HepG2 (cell line): Measurements from ENCODE around the gene SPDYE5. TPM values are rescaled to one million over a fixed set of nuclear protein-coding genes. Genes with fewer than 3 reads are reported as not detected.
"Not testable (repeated sequence)": the region's sequence is repeated elsewhere in the genome, so short reads cannot be mapped to it uniquely, and the experiment has no call there.

Experiments
- ELF3 ChIP-seq: IDR thresholded peaks from 2 replicates; pipeline ENCODE4 v1.6.1; 2016; ENCODE audit warnings: missing genetic modification reagents, missing compliant biosample characterization
- FOXC1 ChIP-seq: sonication (generic); formaldehyde crosslinking; IDR thresholded peaks from 2 replicates; pipeline ENCODE4 v1.8.0; 2022; ENCODE audit warnings: mild to moderate bottlenecking, missing genetic modification reagents, borderline replicate concordance
- GABPB1 ChIP-seq: IDR thresholded peaks from 2 replicates; pipeline ENCODE4 v1.6.1; 2016; ENCODE audit warnings: mild to moderate bottlenecking, missing genetic modification reagents, moderate library complexity, missing compliant biosample characterization
- IRF9 ChIP-seq: sonication (generic); formaldehyde crosslinking; IDR thresholded peaks from 2 replicates; pipeline ENCODE4 v1.8.0; 2022; ENCODE audit warnings: missing genetic modification reagents, mild to moderate bottlenecking, borderline replicate concordance
- MNT ChIP-seq: fragments of 450-650 bp; IDR thresholded peaks from 2 replicates; pipeline ENCODE4 v1.6.1; 2016
- NONO ChIP-seq, 2 experiments: fragments of 450-650 bp in 1 of 2; sonication (generic) in 1 of 2; formaldehyde crosslinking in 1 of 2; IDR thresholded peaks in 1 of 2; conservative IDR thresholded peaks in 1 of 2; 2 replicates each; pipeline versions ENCODE4 v1.6.1 to v1.8.0; 2017 to 2022; ENCODE audit warnings: mild to moderate bottlenecking in 1 of 2, missing genetic modification reagents in 1 of 2, moderate library complexity in 1 of 2
- PATZ1 ChIP-seq: sonication (generic); formaldehyde crosslinking; IDR thresholded peaks from 2 replicates; pipeline ENCODE4 v1.4.0; 2020; ENCODE audit warnings: missing genetic modification reagents
- RXRA ChIP-seq: sonication (generic); formaldehyde crosslinking; IDR thresholded peaks from 2 replicates; pipeline ENCODE4 v1.5.1; 2020; ENCODE audit warnings: missing genetic modification reagents
- SAFB2 ChIP-seq: sonication (generic); formaldehyde crosslinking; IDR thresholded peaks from 2 replicates; pipeline ENCODE4 v1.5.1; 2020; ENCODE audit warnings: missing genetic modification reagents, low read depth, mild to moderate bottlenecking, borderline replicate concordance
- ZBTB34 ChIP-seq: sonication (generic); formaldehyde crosslinking; IDR thresholded peaks from 2 replicates; pipeline ENCODE4 v1.8.0; 2022; ENCODE audit warnings: mild to moderate bottlenecking, missing genetic modification reagents
- ZNF280B ChIP-seq: sonication (generic); formaldehyde crosslinking; IDR thresholded peaks from 2 replicates; pipeline ENCODE4 v1.5.0; 2020; ENCODE audit warnings: missing genetic modification reagents, mild to moderate bottlenecking, borderline replicate concordance
- ZNF567 ChIP-seq: sonication (generic); formaldehyde crosslinking; IDR thresholded peaks from 2 replicates; pipeline ENCODE4 v1.8.1; 2023; ENCODE audit warnings: mild to moderate bottlenecking, missing genetic modification reagents, borderline replicate concordance
- ZNF687 ChIP-seq: sonication (generic); formaldehyde crosslinking; IDR thresholded peaks from 2 replicates; pipeline ENCODE4 v1.5.1; 2020; ENCODE audit warnings: mild to moderate bottlenecking, missing genetic modification reagents, moderate library complexity
- ZNF883 ChIP-seq: sonication (generic); formaldehyde crosslinking; IDR thresholded peaks from 2 replicates; pipeline ENCODE4 v1.5.1; 2020; ENCODE audit warnings: mild to moderate bottlenecking, missing genetic modification reagents; ENCODE audit errors: not compliant biosample characterization
- polyA plus RNA-seq, 8 experiments: library from polyadenylated mRNA; depleted of rRNA in 3 of 8; stranded (reverse) in 7 of 8; unstranded in 1 of 8; fragments of >200 nt; fragmentation: Illumina TruSeq in 4 of 8; extraction: Trizol in 4 of 8; gene quantifications; 2 replicates each; pipeline versions ENCODE4 v1.2.1 to v1.2.3, GENCODE V29; 2011 to 2016; ENCODE audit warnings: low read depth in 4 of 8, missing spikeins in 1 of 8, mixed read lengths in 1 of 8; ENCODE audit not compliant: insufficient read depth in 1 of 8
- total RNA-seq, 5 experiments: library from RNA; depleted of rRNA; stranded (reverse); fragments of >200 nt; fragmentation: Illumina TruSeq; extraction: Trizol; gene quantifications; 2 replicates each; pipeline ENCODE4 v1.2.3, GENCODE V29; 2016; ENCODE audit warnings: low read depth in 1 of 5

Gene SPDYE5
- total and polyA plus RNA-seq, 2 of the 13 experiments (the other 11 are each of a cell fraction or from before 2014, with no cell fraction given) = not detected

GRCh38 chr7:75485979-75486643, 6.0 kb upstream of the SPDYE5 start, which contains the start of gene POM121C (continued):
- TF ChIP-seq MNT = peak; percentile 31; the same call in 1 of the 2 replicates
- peak; percentile 29; the same call in 1 of the 2 replicates for TF ChIP-seq ELF3
- peak; percentile 68; the same call in 1 of the 2 replicates for TF ChIP-seq IRF9 (CRISPR knock-in tag)
- peak; percentile 87 for TF ChIP-seq ZNF687
- TF ChIP-seq GABPB1 = peak; percentile 95
- not testable (repeated sequence) for TF ChIP-seq NONO (IDR thresholded peaks at IDR 0.05)
- TF ChIP-seq NONO (CRISPR knock-in tag; conservative IDR thresholded peaks at IDR 0.05) = peak; percentile 45; the same call in 1 of the 2 replicates
- TF ChIP-seq ZNF883 (CRISPR knock-in tag) = peak; percentile 56
- TF ChIP-seq ZBTB34 (CRISPR knock-in tag) = 0 out of 2 replicates have a peak, but pooled peaks have one; percentile 13
- 0 out of 2 replicates have a peak, but pooled peaks have one; percentile 21 for TF ChIP-seq ZNF567 (CRISPR knock-in tag)
- TF ChIP-seq PATZ1 (CRISPR knock-in tag) = peak; percentile 53
- TF ChIP-seq ZNF280B (CRISPR knock-in tag) = 0 out of 2 replicates have a peak, but pooled peaks have one; percentile 59
- TF ChIP-seq SAFB2 (CRISPR knock-in tag) = 0 out of 2 replicates have a peak, but pooled peaks have one; percentile 36
- TF ChIP-seq FOXC1 (CRISPR knock-in tag) = 0 out of 2 replicates have a peak, but pooled peaks have one; percentile 57
- TF ChIP-seq RXRA (CRISPR knock-in tag) = peak; percentile 21
